A549 (cell line): ENCODE data around the gene SYT5. TPM values are rescaled to one million over a fixed set of nuclear protein-coding genes. Genes with fewer than 3 reads are reported as not detected.

Source experiments
- CEBPB ChIP-seq, 2 experiments: fragments of >200 bp in 1 of 2; sonication (Bioruptor Twin) in 1 of 2; formaldehyde crosslinking in 1 of 2; IDR thresholded peaks; 2 replicates each; pipeline ENCODE4 v1.6.1; 2012 to 2016
- CHD2 ChIP-seq: fragments of 150-350 bp; IDR thresholded peaks from 2 replicates; pipeline ENCODE4 v1.6.1; 2014; ENCODE audit warnings: low read length; ENCODE audit not compliant: partially characterized antibody
- FOXS1 ChIP-seq: fragments of 250-450 bp; sonication (Bioruptor Pico); IDR thresholded peaks from 2 replicates; pipeline ENCODE4 v1.5.0; 2020; ENCODE audit warnings: mild to moderate bottlenecking, moderate library complexity
- HMGXB4 ChIP-seq: fragments of 250-450 bp; sonication (Bioruptor Pico); IDR thresholded peaks from 2 replicates; pipeline ENCODE4 v1.5.0; 2021; ENCODE audit warnings: mild to moderate bottlenecking, moderate library complexity, borderline replicate concordance
- KDM5A ChIP-seq: fragments of 200-600 bp; sonication (generic); IDR thresholded peaks from 2 replicates; pipeline ENCODE4 v1.6.1; 2016; ENCODE audit warnings: antibody characterized with exemption, mild to moderate bottlenecking
- PBX3 ChIP-seq: IDR thresholded peaks from 2 replicates; pipeline ENCODE4 v1.6.1; 2012
- RNF2 ChIP-seq: fragments of 200-600 bp; sonication (generic); IDR thresholded peaks from 2 replicates; pipeline ENCODE4 v1.6.1; 2016; ENCODE audit warnings: low read depth, mild to moderate bottlenecking, antibody characterized with exemption, moderate library complexity, borderline replicate concordance
- polyA plus RNA-seq, 4 experiments: library from polyadenylated mRNA; depleted of rRNA in 3 of 4; stranded (reverse); fragments of >200 nt; fragmentation: RNase III in 1 of 4; extraction: RNeasy Plus Mini Kit Qiagen cat#74134 plus additional on column Dnase treatment in 1 of 4; gene quantifications; 2 replicates in 3 of 4; 3 replicates in 1 of 4; pipeline ENCODE4 v1.2.3, GENCODE V29; 2011 to 2017
- small RNA-seq, 6 experiments: library from RNA; depleted of rRNA; stranded (forward); fragments of <200 nt; gene quantifications; one replicate each; pipeline ENCODE3, GENCODE V24; 2012

Gene SYT5
- polyA plus RNA-seq, 2 of the 4 experiments (the other 2 are of a cell fraction), result 0.23 to 0.65 TPM

GRCh38 chr19:55131421-55131820 is 48.7 kb downstream of the SYT5 start (continued):
- TF ChIP-seq HMGXB4 (CRISPR knock-in tag) (no peak), RNF2 (no peak), FOXS1 (CRISPR knock-in tag) (no peak), KDM5A (no peak), CEBPB (IDR thresholded peaks at IDR 0.05) (no peak), PBX3 (no peak), CHD2 (no peak)

Small RNA genes lying within 50 kb of the gene (small RNA-seq; reads per million reads assigned to genes)
- 0 reads per million in 6 experiments for gene MIR7975
- gene RF01210, result 0 to 0.29 (median 0) reads per million in 6 experiments

Other genes with a start within 250 kb of the SYT5 start
- gene NLRP7, start 232.8 kb downstream of the SYT5 start, polyA plus RNA-seq (2011; rRNA removed), result not detected in 2 replicates
- not detected in 3 replicates for gene NLRP7, start 232.8 kb downstream of the SYT5 start, polyA plus RNA-seq (2017; fragmentation: RNase III; extraction: RNeasy Plus Mini Kit Qiagen cat#74134 plus additional on column Dnase treatment)
- 53.3 and 83.2 TPM in 2 replicates for gene NLRP2, start 213.9 kb downstream of the SYT5 start, polyA plus RNA-seq (2011; rRNA removed)
- gene NLRP2, start 213.9 kb downstream of the SYT5 start, polyA plus RNA-seq (2017; fragmentation: RNase III; extraction: RNeasy Plus Mini Kit Qiagen cat#74134 plus additional on column Dnase treatment), result 37.2 to 40.8 TPM (median 38.8 TPM) in 3 replicates
- gene GP6, start 142.0 kb downstream of the SYT5 start, polyA plus RNA-seq (2011; rRNA removed), result 0.08 and 0.17 TPM in 2 replicates
- gene GP6, start 142.0 kb downstream of the SYT5 start, polyA plus RNA-seq (2017; fragmentation: RNase III; extraction: RNeasy Plus Mini Kit Qiagen cat#74134 plus additional on column Dnase treatment), result 0.08 to 0.12 TPM in 2 of 3 replicates, not detected in the other
- 10.6 and 10.7 TPM in 2 replicates for gene RDH13, start 117.1 kb downstream of the SYT5 start, polyA plus RNA-seq (2011; rRNA removed)
- gene RDH13, start 117.1 kb downstream of the SYT5 start, polyA plus RNA-seq (2017; fragmentation: RNase III; extraction: RNeasy Plus Mini Kit Qiagen cat#74134 plus additional on column Dnase treatment), result 11.3 to 13.0 TPM (median 12.8 TPM) in 3 replicates
- gene EPS8L1, start 104.4 kb downstream of the SYT5 start, polyA plus RNA-seq (2011; rRNA removed), result 3.8 and 5.3 TPM in 2 replicates
- gene EPS8L1, start 104.4 kb downstream of the SYT5 start, polyA plus RNA-seq (2017; fragmentation: RNase III; extraction: RNeasy Plus Mini Kit Qiagen cat#74134 plus additional on column Dnase treatment), result 3.5 to 3.8 TPM (median 3.7 TPM) in 3 replicates
- gene PPP1R12C, start 62.7 kb downstream of the SYT5 start, polyA plus RNA-seq (2011; rRNA removed), result 18.0 and 22.0 TPM in 2 replicates
- gene PPP1R12C, start 62.7 kb downstream of the SYT5 start, polyA plus RNA-seq (2017; fragmentation: RNase III; extraction: RNeasy Plus Mini Kit Qiagen cat#74134 plus additional on column Dnase treatment), result 62.1 to 70.3 TPM (median 70.2 TPM) in 3 replicates
- 73.0 and 140 TPM in 2 replicates for gene TNNT1, start 31.1 kb downstream of the SYT5 start, polyA plus RNA-seq (2011; rRNA removed)
- gene TNNT1, start 31.1 kb downstream of the SYT5 start, polyA plus RNA-seq (2017; fragmentation: RNase III; extraction: RNeasy Plus Mini Kit Qiagen cat#74134 plus additional on column Dnase treatment), result 118 to 155 TPM (median 155 TPM) in 3 replicates
- gene TNNI3, start 22.6 kb downstream of the SYT5 start, polyA plus RNA-seq (2011; rRNA removed), result 4.0 and 7.8 TPM in 2 replicates
- 6.2 to 7.2 TPM (median 6.5 TPM) in 3 replicates for gene TNNI3, start 22.6 kb downstream of the SYT5 start, polyA plus RNA-seq (2017; fragmentation: RNase III; extraction: RNeasy Plus Mini Kit Qiagen cat#74134 plus additional on column Dnase treatment)
- 3.1 and 4.0 TPM in 2 replicates for gene DNAAF3, start 13.7 kb downstream of the SYT5 start, polyA plus RNA-seq (2011; rRNA removed)
- gene DNAAF3, start 13.7 kb downstream of the SYT5 start, polyA plus RNA-seq (2017; fragmentation: RNase III; extraction: RNeasy Plus Mini Kit Qiagen cat#74134 plus additional on column Dnase treatment), result 3.7 to 5.4 TPM (median 5.3 TPM) in 3 replicates
- 4.2 and 5.4 TPM in 2 replicates for gene PTPRH, start 29.2 kb upstream of the SYT5 start, polyA plus RNA-seq (2011; rRNA removed)
- 1.5 to 1.8 TPM (median 1.6 TPM) in 3 replicates for gene PTPRH, start 29.2 kb upstream of the SYT5 start, polyA plus RNA-seq (2017; fragmentation: RNase III; extraction: RNeasy Plus Mini Kit Qiagen cat#74134 plus additional on column Dnase treatment)
- 1.6 TPM in 2 replicates for gene TMEM86B, start 48.5 kb upstream of the SYT5 start, polyA plus RNA-seq (2011; rRNA removed)
- 2.8 to 3.4 TPM (median 3.2 TPM) in 3 replicates for gene TMEM86B, start 48.5 kb upstream of the SYT5 start, polyA plus RNA-seq (2017; fragmentation: RNase III; extraction: RNeasy Plus Mini Kit Qiagen cat#74134 plus additional on column Dnase treatment)
- 42.9 and 44.6 TPM in 2 replicates for gene PPP6R1, start 78.7 kb upstream of the SYT5 start, polyA plus RNA-seq (2011; rRNA removed)
- 72.9 to 78.0 TPM (median 76.2 TPM) in 3 replicates for gene PPP6R1, start 78.7 kb upstream of the SYT5 start, polyA plus RNA-seq (2017; fragmentation: RNase III; extraction: RNeasy Plus Mini Kit Qiagen cat#74134 plus additional on column Dnase treatment)
- 52.1 and 55.3 TPM in 2 replicates for gene HSPBP1, start 99.8 kb upstream of the SYT5 start, polyA plus RNA-seq (2011; rRNA removed)
- 121 to 127 TPM (median 123 TPM) in 3 replicates for gene HSPBP1, start 99.8 kb upstream of the SYT5 start, polyA plus RNA-seq (2017; fragmentation: RNase III; extraction: RNeasy Plus Mini Kit Qiagen cat#74134 plus additional on column Dnase treatment)
- 5.5 and 6.6 TPM in 2 replicates for gene BRSK1, start 103.7 kb upstream of the SYT5 start, polyA plus RNA-seq (2011; rRNA removed)
- 5.0 to 6.1 TPM (median 5.4 TPM) in 3 replicates for gene BRSK1, start 103.7 kb upstream of the SYT5 start, polyA plus RNA-seq (2017; fragmentation: RNase III; extraction: RNeasy Plus Mini Kit Qiagen cat#74134 plus additional on column Dnase treatment)
- gene TMEM150B, start 145.1 kb upstream of the SYT5 start, polyA plus RNA-seq (2011; rRNA removed), result 0.39 and 0.52 TPM in 2 replicates
- gene TMEM150B, start 145.1 kb upstream of the SYT5 start, polyA plus RNA-seq (2017; fragmentation: RNase III; extraction: RNeasy Plus Mini Kit Qiagen cat#74134 plus additional on column Dnase treatment), result 0.26 to 0.45 TPM (median 0.26 TPM) in 3 replicates
- 6.6 and 9.5 TPM in 2 replicates for gene KMT5C, start 159.6 kb upstream of the SYT5 start, polyA plus RNA-seq (2011; rRNA removed)
- 11.8 to 17.2 TPM (median 15.2 TPM) in 3 replicates for gene KMT5C, start 159.6 kb upstream of the SYT5 start, polyA plus RNA-seq (2017; fragmentation: RNase III; extraction: RNeasy Plus Mini Kit Qiagen cat#74134 plus additional on column Dnase treatment)
- 0.78 and 0.82 TPM in 2 replicates for gene COX6B2, start 174.4 kb upstream of the SYT5 start, polyA plus RNA-seq (2011; rRNA removed)
- 3.1 to 6.4 TPM (median 3.9 TPM) in 3 replicates for gene COX6B2, start 174.4 kb upstream of the SYT5 start, polyA plus RNA-seq (2017; fragmentation: RNase III; extraction: RNeasy Plus Mini Kit Qiagen cat#74134 plus additional on column Dnase treatment)
- gene GARIN5B, start 183.0 kb upstream of the SYT5 start, polyA plus RNA-seq (2011; rRNA removed), result not detected in 2 replicates
- gene GARIN5B, start 183.0 kb upstream of the SYT5 start, polyA plus RNA-seq (2017; fragmentation: RNase III; extraction: RNeasy Plus Mini Kit Qiagen cat#74134 plus additional on column Dnase treatment), result 0.05 TPM in 3 replicates
- 42.1 and 52.4 TPM in 2 replicates for gene IL11, start 190.2 kb upstream of the SYT5 start, polyA plus RNA-seq (2011; rRNA removed)
- gene IL11, start 190.2 kb upstream of the SYT5 start, polyA plus RNA-seq (2017; fragmentation: RNase III; extraction: RNeasy Plus Mini Kit Qiagen cat#74134 plus additional on column Dnase treatment), result 91.7 to 115 TPM (median 100.0 TPM) in 3 replicates
- gene TMEM190, start 196.5 kb upstream of the SYT5 start, polyA plus RNA-seq (2011; rRNA removed), result 0.58 and 1.1 TPM in 2 replicates
- 1.2 to 1.9 TPM (median 1.7 TPM) in 3 replicates for gene TMEM190, start 196.5 kb upstream of the SYT5 start, polyA plus RNA-seq (2017; fragmentation: RNase III; extraction: RNeasy Plus Mini Kit Qiagen cat#74134 plus additional on column Dnase treatment)
- 0.37 and 0.70 TPM in 2 replicates for gene TMEM238, start 204.0 kb upstream of the SYT5 start, polyA plus RNA-seq (2011; rRNA removed)
- 2.5 to 3.6 TPM (median 2.7 TPM) in 3 replicates for gene TMEM238, start 204.0 kb upstream of the SYT5 start, polyA plus RNA-seq (2017; fragmentation: RNase III; extraction: RNeasy Plus Mini Kit Qiagen cat#74134 plus additional on column Dnase treatment)
- 329 and 351 TPM in 2 replicates for gene RPL28, start 205.6 kb upstream of the SYT5 start, polyA plus RNA-seq (2011; rRNA removed)
- gene RPL28, start 205.6 kb upstream of the SYT5 start, polyA plus RNA-seq (2017; fragmentation: RNase III; extraction: RNeasy Plus Mini Kit Qiagen cat#74134 plus additional on column Dnase treatment), result 2,012 to 2,083 TPM (median 2,037 TPM) in 3 replicates
- 139 and 153 TPM in 2 replicates for gene UBE2S, start 227.5 kb upstream of the SYT5 start, polyA plus RNA-seq (2011; rRNA removed)
- 267 to 300 TPM (median 295 TPM) in 3 replicates for gene UBE2S, start 227.5 kb upstream of the SYT5 start, polyA plus RNA-seq (2017; fragmentation: RNase III; extraction: RNeasy Plus Mini Kit Qiagen cat#74134 plus additional on column Dnase treatment)